Karpas-422 (cell line): Measurements from ENCODE around the gene CCM2L. TPM values are rescaled to one million over a fixed set of nuclear protein-coding genes. Genes with fewer than 3 reads are reported as not detected.

Source experiments
- DNase-seq: peaks from one replicate; pipeline ENCODE4 v3.0.0-alpha.2; 2015
- H2AFZ ChIP-seq: fragments of 200-600 bp; sonication (generic); 2 replicates; pipeline ENCODE4 v1.6.1; 2014; ENCODE audit warnings: antibody characterized with exemption, low read length, mixed read lengths
- H3K27ac ChIP-seq: fragments of 200-600 bp; sonication (generic); 2 replicates; pipeline ENCODE4 v1.5.1; 2014; ENCODE audit warnings: mild to moderate bottlenecking, low read length, moderate library complexity
- H3K27me3 ChIP-seq: fragments of 200-600 bp; sonication (generic); 2 replicates; pipeline ENCODE4 v1.6.1; 2014; ENCODE audit warnings: low read length, mixed read lengths
- H3K36me3 ChIP-seq: fragments of 200-600 bp; sonication (generic); 2 replicates; pipeline ENCODE4 v1.6.1; 2014; ENCODE audit warnings: low read length, mixed read lengths; ENCODE audit not compliant: insufficient read depth
- H3K4me1 ChIP-seq: fragments of 200-600 bp; sonication (generic); 2 replicates; pipeline ENCODE4 v1.6.1; 2014; ENCODE audit warnings: mild to moderate bottlenecking, low read length, mixed read lengths
- H3K4me2 ChIP-seq: fragments of 200-600 bp; sonication (generic); 2 replicates; pipeline ENCODE4 v1.6.1; 2014; ENCODE audit warnings: low read length, low read depth, mild to moderate bottlenecking; ENCODE audit not compliant: poor library complexity, severe bottlenecking
- H3K4me3 ChIP-seq: fragments of 200-600 bp; sonication (generic); 2 replicates; pipeline ENCODE4 v1.5.1; 2014; ENCODE audit warnings: mild to moderate bottlenecking, antibody characterized with exemption, low read length, mixed read lengths
- H3K79me2 ChIP-seq: fragments of 200-600 bp; sonication (generic); 2 replicates; pipeline ENCODE4 v1.6.1; 2014; ENCODE audit warnings: mild to moderate bottlenecking, low read length, mixed read lengths
- H3K9ac ChIP-seq: fragments of 200-600 bp; sonication (generic); 2 replicates; pipeline ENCODE4 v1.6.0; 2014; ENCODE audit warnings: low read length
- H3K9me2 ChIP-seq: fragments of 200-600 bp; sonication (generic), shearing (Covaris generic); replicated peaks from 2 replicates; pipeline ENCODE4 v1.6.0; 2014; ENCODE audit warnings: mild to moderate bottlenecking, low read length, moderate library complexity; ENCODE audit not compliant: insufficient read depth
- H3K9me3 ChIP-seq: fragments of 300-700, 200-600 bp; sonication (generic); 2 replicates; pipeline ENCODE4 v1.6.1; 2014; ENCODE audit warnings: low read length, mixed read lengths
- H4K20me1 ChIP-seq: fragments of 200-600 bp; sonication (generic); 2 replicates; pipeline ENCODE4 v1.6.1; 2014; ENCODE audit warnings: mild to moderate bottlenecking, antibody characterized with exemption, low read length, low read depth; ENCODE audit not compliant: insufficient read depth
- total RNA-seq: library from RNA; depleted of rRNA; stranded (reverse); fragments of >200 nt; shearing (Covaris generic); gene quantifications from 2 replicates; pipeline ENCODE4 v1.2.3, GENCODE V29; 2014; ENCODE audit warnings: low replicate concordance

Gene CCM2L
- total RNA-seq, 1 experiment from 2014 or later = 0.78 TPM

DNA sequence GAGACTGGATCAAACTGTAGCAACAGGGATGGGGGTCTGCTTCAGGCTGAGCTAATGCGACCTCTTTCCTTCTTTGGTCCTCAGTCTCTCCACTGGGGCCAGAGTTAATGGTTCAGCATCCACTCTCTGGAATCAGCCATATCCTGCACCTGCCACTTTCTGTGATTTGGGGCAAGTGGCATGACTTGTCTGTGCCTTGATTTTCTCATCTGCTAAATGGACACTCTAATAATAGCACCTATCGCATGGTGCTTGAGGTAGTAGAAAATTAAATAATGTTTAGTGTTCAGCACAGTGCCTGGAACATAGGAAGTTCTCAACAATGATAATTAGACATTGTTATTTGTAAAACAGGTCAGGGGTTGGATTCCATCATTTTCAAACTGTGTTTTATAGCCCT is 35.9 kb upstream of the CCM2L start:
- no peak overlapping the region for H3K9ac ChIP-seq
- H3K4me2 ChIP-seq = no peak overlapping the region
- no peaks in the 10 kb centered on the region for H3K79me2 ChIP-seq
- no peaks in the 10 kb centered on the region for H3K27me3 ChIP-seq
- no peak overlapping the region for H2AFZ ChIP-seq
- H4K20me1 ChIP-seq = no peaks in the 10 kb centered on the region
- H3K9me3 ChIP-seq = no peaks in the 10 kb centered on the region
- no peaks in the 10 kb centered on the region for H3K4me1 ChIP-seq
- H3K4me3 ChIP-seq = no peak overlapping the region
- no peaks in the 10 kb centered on the region for H3K9me2 ChIP-seq
- H3K27ac ChIP-seq = no peak overlapping the region
- DNase-seq = no peak
- no peaks in the 10 kb centered on the region for H3K36me3 ChIP-seq

DNA sequence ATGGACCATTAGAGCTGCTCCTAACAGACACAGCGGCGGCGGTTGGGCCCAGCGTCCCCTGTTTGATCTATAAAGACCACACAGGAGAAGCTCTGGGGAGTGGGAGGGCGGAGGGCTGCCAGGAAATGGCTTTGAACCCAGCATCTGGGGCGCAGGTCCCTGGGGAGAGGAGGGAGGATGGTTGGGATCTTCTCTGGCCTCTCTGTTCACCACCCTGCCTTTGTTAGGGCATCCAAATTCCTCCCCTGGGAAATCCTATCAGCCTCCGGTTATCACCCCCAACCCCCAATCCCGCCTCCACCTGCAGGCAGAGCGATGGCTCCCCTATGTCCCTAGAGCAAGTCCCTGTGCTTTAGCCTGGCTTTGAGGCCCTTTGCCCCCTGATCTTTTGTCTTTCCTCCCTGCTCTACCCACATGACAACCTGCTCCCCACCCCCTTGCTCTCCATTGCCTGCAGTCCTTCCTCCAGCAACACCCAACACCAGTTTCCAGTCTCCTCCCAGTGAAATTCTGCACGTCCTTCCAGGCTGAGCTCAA is 35.2 kb upstream of the CCM2L start:
- Histone ChIP-seq H3K4me3 (no peak overlapping the region), H3K9ac (no peak overlapping the region), H3K4me1 (no peaks in the 10 kb centered on the region), H3K79me2 (no peaks in the 10 kb centered on the region), H3K9me3 (no peaks in the 10 kb centered on the region), H2AFZ (no peak overlapping the region), H4K20me1 (no peaks in the 10 kb centered on the region), H3K9me2 (no peaks in the 10 kb centered on the region), H3K36me3 (no peaks in the 10 kb centered on the region), H3K4me2 (no peak overlapping the region), H3K27ac (no peak overlapping the region), H3K27me3 (no peaks in the 10 kb centered on the region)
- DNase-seq = no peak

GRCh38 chr20:31975874-31976273 is 34.4 kb upstream of the CCM2L start:
- no peaks in the 10 kb centered on the region for H3K79me2 ChIP-seq
- no peak overlapping the region for H3K4me2 ChIP-seq
- no peak overlapping the region for H3K27ac ChIP-seq
- H3K9me2 ChIP-seq = no peaks in the 10 kb centered on the region
- no peaks in the 10 kb centered on the region for H3K9me3 ChIP-seq
- H3K27me3 ChIP-seq = no peaks in the 10 kb centered on the region
- H3K4me3 ChIP-seq = no peak overlapping the region
- no peak for DNase-seq
- no peaks in the 10 kb centered on the region for H4K20me1 ChIP-seq
- no peak overlapping the region for H3K9ac ChIP-seq
- H2AFZ ChIP-seq = no peak overlapping the region
- no peaks in the 10 kb centered on the region for H3K4me1 ChIP-seq
- no peaks in the 10 kb centered on the region for H3K36me3 ChIP-seq

GRCh38 chr20:31977080-31977479 is 33.2 kb upstream of the CCM2L start:
- Histone ChIP-seq H3K9me2 (no peaks in the 10 kb centered on the region), H3K27me3 (no peaks in the 10 kb centered on the region), H3K27ac (no peak overlapping the region), H3K4me1 (no peaks in the 10 kb centered on the region), H3K4me3 (no peak overlapping the region), H3K4me2 (no peak overlapping the region), H4K20me1 (no peaks in the 10 kb centered on the region), H2AFZ (no peak overlapping the region), H3K79me2 (no peaks in the 10 kb centered on the region), H3K9me3 (no peaks in the 10 kb centered on the region), H3K36me3 (no peaks in the 10 kb centered on the region), H3K9ac (no peak overlapping the region)
- DNase-seq = no peak

DNA sequence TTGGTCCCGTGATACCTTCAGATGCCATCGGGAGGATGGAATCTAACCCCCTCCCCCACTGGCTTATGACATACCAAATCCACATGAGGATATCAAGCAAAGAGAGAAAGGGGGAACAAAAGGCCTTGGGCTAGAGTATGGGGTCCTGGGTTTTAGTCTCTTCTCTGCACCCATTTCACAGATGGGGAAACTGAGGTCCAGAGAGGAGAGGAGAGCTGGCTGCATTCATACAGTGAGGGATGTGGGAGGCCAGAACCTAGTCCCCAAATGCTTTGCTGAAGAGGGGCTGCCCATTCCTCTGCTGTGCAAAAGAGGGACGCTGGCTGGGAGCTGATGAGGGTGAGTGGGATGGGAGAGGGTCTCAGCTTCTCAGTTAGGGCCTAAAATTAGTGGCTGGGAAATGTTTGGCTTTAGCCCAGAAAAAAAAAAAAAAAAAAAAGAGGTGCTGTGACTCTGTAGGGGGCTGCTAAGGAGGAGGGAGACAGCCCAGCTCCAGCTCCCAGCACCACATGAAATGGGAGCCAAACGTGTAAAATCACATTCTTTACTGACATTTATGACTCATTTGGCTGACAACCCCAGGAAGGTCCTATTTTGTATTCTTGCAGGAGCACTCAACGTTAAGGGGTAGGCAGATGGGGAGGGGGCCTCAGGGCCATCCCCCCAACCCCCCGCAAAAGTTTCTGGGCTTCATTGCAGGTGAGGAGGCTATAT is 30.4 kb upstream of the CCM2L start:
- H3K27me3 ChIP-seq = no peaks in the 10 kb centered on the region
- no peaks in the 10 kb centered on the region for H3K9me2 ChIP-seq
- H2AFZ ChIP-seq = no peak overlapping the region
- no peak for DNase-seq
- no peak overlapping the region for H3K9ac ChIP-seq
- H3K4me3 ChIP-seq = no peak overlapping the region
- H3K9me3 ChIP-seq = no peaks in the 10 kb centered on the region
- H3K27ac ChIP-seq = no peak overlapping the region
- no peak overlapping the region for H3K4me2 ChIP-seq
- H3K36me3 ChIP-seq = no peaks in the 10 kb centered on the region
- no peaks in the 10 kb centered on the region for H3K79me2 ChIP-seq
- no peaks in the 10 kb centered on the region for H3K4me1 ChIP-seq
- no peaks in the 10 kb centered on the region for H4K20me1 ChIP-seq

DNA sequence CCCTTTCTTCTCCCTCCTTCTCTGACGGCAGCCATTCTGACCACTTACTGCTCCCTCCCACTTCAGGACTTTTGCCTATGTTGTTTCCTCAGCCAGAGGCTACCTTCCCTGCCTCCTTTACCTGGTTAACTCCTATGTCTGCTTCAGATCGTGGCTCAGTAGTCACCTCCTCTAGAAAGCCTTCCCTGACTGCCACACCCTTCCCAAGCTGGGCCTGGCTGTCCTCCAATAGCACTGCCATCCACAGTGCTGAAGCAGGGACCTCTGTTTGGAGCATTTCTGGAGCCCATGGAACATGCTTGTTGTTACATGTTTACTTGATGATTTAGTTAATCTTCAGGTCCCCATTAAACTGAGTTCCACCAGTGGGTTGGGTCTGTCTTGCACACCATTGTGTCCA is 28.5 kb upstream of the CCM2L start:
- Histone ChIP-seq H2AFZ (no peak overlapping the region), H3K36me3 (no peaks in the 10 kb centered on the region), H3K9me2 (no peaks in the 10 kb centered on the region), H3K79me2 (no peaks in the 10 kb centered on the region), H3K27ac (no peak overlapping the region), H3K4me1 (no peaks in the 10 kb centered on the region), H3K9ac (no peak overlapping the region), H3K4me3 (no peak overlapping the region), H3K4me2 (no peak overlapping the region), H3K9me3 (no peaks in the 10 kb centered on the region), H3K27me3 (no peaks in the 10 kb centered on the region), H4K20me1 (no peaks in the 10 kb centered on the region)
- DNase-seq = no peak

GRCh38 chr20:31984981-31985471 is 25.2 kb upstream of the CCM2L start:
- H3K36me3 ChIP-seq = no peaks in the 10 kb centered on the region
- H3K9ac ChIP-seq = no peak overlapping the region
- H3K4me2 ChIP-seq = no peak overlapping the region
- no peak overlapping the region for H3K4me3 ChIP-seq
- no peaks in the 10 kb centered on the region for H3K27me3 ChIP-seq
- no peak overlapping the region for H3K27ac ChIP-seq
- H4K20me1 ChIP-seq = no peaks in the 10 kb centered on the region
- H3K9me3 ChIP-seq = no peaks in the 10 kb centered on the region
- DNase-seq = no peak
- no peaks in the 10 kb centered on the region for H3K9me2 ChIP-seq
- no peaks in the 10 kb centered on the region for H3K79me2 ChIP-seq
- no peaks in the 10 kb centered on the region for H3K4me1 ChIP-seq
- H2AFZ ChIP-seq = no peak overlapping the region

DNA sequence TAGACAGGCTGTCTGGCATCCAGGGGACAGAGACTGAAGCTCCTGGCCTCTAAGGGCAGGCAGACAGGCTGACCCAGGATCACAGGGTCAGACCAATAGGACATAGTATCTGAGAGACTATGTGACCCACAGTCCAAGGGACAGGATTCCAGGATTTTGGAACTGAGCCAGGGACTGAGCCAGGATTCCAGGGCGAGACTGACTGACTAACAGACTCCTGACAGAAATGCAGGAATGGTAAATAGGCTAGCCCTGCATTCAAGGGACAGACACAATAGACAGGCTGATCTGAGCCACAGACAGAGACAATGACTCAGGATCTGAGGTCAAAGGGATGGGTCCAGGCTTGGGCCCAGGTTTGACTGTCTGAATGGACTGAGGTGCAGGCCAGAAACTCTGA is 22.5 kb upstream of the CCM2L start:
- Histone ChIP-seq H3K27me3 (no peaks in the 10 kb centered on the region), H3K4me3 (no peak overlapping the region), H3K27ac (no peak overlapping the region), H3K9me2 (no peaks in the 10 kb centered on the region), H3K9ac (no peak overlapping the region), H3K4me2 (no peak overlapping the region), H3K36me3 (no peaks in the 10 kb centered on the region), H2AFZ (no peak overlapping the region), H4K20me1 (no peaks in the 10 kb centered on the region), H3K4me1 (no peaks in the 10 kb centered on the region), H3K9me3 (no peaks in the 10 kb centered on the region), H3K79me2 (no peaks in the 10 kb centered on the region)
- DNase-seq = no peak
